A549 (cell line): Measurements from ENCODE around the gene TLCD3B. TPM values are rescaled to one million over a fixed set of nuclear protein-coding genes. Genes with fewer than 3 reads are reported as not detected.

Source experiments
- ATOH8 ChIP-seq: fragments of 250-450 bp; sonication (Bioruptor Pico); IDR thresholded peaks from 2 replicates; pipeline ENCODE4 v1.5.0; 2020; ENCODE audit warnings: low read depth, mild to moderate bottlenecking, moderate library complexity
- FOXS1 ChIP-seq: fragments of 250-450 bp; sonication (Bioruptor Pico); IDR thresholded peaks from 2 replicates; pipeline ENCODE4 v1.5.0; 2020; ENCODE audit warnings: mild to moderate bottlenecking, moderate library complexity
- HOXA7 ChIP-seq: fragments of 250-450 bp; sonication (Bioruptor Pico); IDR thresholded peaks from 2 replicates; pipeline ENCODE4 v1.5.0; 2020; ENCODE audit warnings: mild to moderate bottlenecking, moderate library complexity
- NPAS2 ChIP-seq: fragments of 250-450 bp; sonication (Bioruptor Pico); IDR thresholded peaks from 2 replicates; pipeline ENCODE4 v1.8.0; 2022; ENCODE audit warnings: mild to moderate bottlenecking, moderate library complexity, borderline replicate concordance
- RAD21 ChIP-seq, 2 experiments: fragments of >200 bp in 1 of 2; sonication (Bioruptor Twin) in 1 of 2; formaldehyde crosslinking in 1 of 2; IDR thresholded peaks in 1 of 2; conservative IDR thresholded peaks in 1 of 2; 2 replicates in 1 of 2; 3 replicates in 1 of 2; pipeline ENCODE4 v1.6.1; 2012 to 2018; ENCODE audit warnings: inconsistent platforms in 1 of 2
- RARB ChIP-seq: fragments of 250-450 bp; sonication (Bioruptor Pico); IDR thresholded peaks from 2 replicates; pipeline ENCODE4 v1.8.0; 2021; ENCODE audit warnings: mild to moderate bottlenecking, moderate library complexity
- REST ChIP-seq: fragments of 200-600 bp; sonication (generic); IDR thresholded peaks from 2 replicates; pipeline ENCODE4 v1.6.1; 2016; ENCODE audit warnings: antibody characterized with exemption, mild to moderate bottlenecking, moderate library complexity
- RNF2 ChIP-seq: fragments of 200-600 bp; sonication (generic); IDR thresholded peaks from 2 replicates; pipeline ENCODE4 v1.6.1; 2016; ENCODE audit warnings: low read depth, mild to moderate bottlenecking, antibody characterized with exemption, moderate library complexity, borderline replicate concordance
- SMC3 ChIP-seq: fragments of >200 bp; sonication (Bioruptor Twin); formaldehyde crosslinking; IDR thresholded peaks from 3 replicates; pipeline ENCODE4 v1.6.1; 2018; ENCODE audit warnings: inconsistent platforms
- TFCP2L1 ChIP-seq: fragments of 250-450 bp; sonication (Bioruptor Pico); IDR thresholded peaks from 2 replicates; pipeline ENCODE4 v1.5.0; 2021; ENCODE audit warnings: mild to moderate bottlenecking
- USF2 ChIP-seq: fragments of 450-650 bp; IDR thresholded peaks from 2 replicates; pipeline ENCODE4 v1.6.1; 2014; ENCODE audit warnings: antibody characterized with exemption
- ZFP36 ChIP-seq: fragments of 450-650 bp; IDR thresholded peaks from 2 replicates; pipeline ENCODE4 v1.6.1; 2014; ENCODE audit warnings: borderline replicate concordance; ENCODE audit not compliant: partially characterized antibody
- ZNF302 ChIP-seq: fragments of 250-450 bp; sonication (Bioruptor Pico); IDR thresholded peaks from 2 replicates; pipeline ENCODE4 v1.9.0; 2021; ENCODE audit warnings: inconsistent platforms, mild to moderate bottlenecking, moderate library complexity
- polyA plus RNA-seq, 4 experiments: library from polyadenylated mRNA; depleted of rRNA in 3 of 4; stranded (reverse); fragments of >200 nt; fragmentation: RNase III in 1 of 4; extraction: RNeasy Plus Mini Kit Qiagen cat#74134 plus additional on column Dnase treatment in 1 of 4; gene quantifications; 2 replicates in 3 of 4; 3 replicates in 1 of 4; pipeline ENCODE4 v1.2.3, GENCODE V29; 2011 to 2017
- TF ChIP-seq, protein P1 (sequence below): IDR thresholded peaks from 2 replicates; pipeline ENCODE4 v1.6.1; 2012
- TF ChIP-seq, protein P2 (sequence below): fragments of 150-350 bp; IDR thresholded peaks from 2 replicates; pipeline ENCODE4 v1.6.1; 2014; ENCODE audit warnings: low read depth, mild to moderate bottlenecking, low read length
- TF ChIP-seq, protein P3 (sequence below): fragments of >200 bp; sonication (Bioruptor Twin); formaldehyde crosslinking; IDR thresholded peaks from 3 replicates; pipeline ENCODE4 v1.5.1; 2016
- TF ChIP-seq, protein P4 (sequence below): IDR thresholded peaks from 2 replicates; pipeline ENCODE4 v1.6.1; 2012; ENCODE audit warnings: low read depth, borderline replicate concordance

TLCD3B gene
- polyA plus RNA-seq, 2 of the 4 experiments (the other 2 are of a cell fraction) = 0.30 to 0.68 TPM

DNA sequence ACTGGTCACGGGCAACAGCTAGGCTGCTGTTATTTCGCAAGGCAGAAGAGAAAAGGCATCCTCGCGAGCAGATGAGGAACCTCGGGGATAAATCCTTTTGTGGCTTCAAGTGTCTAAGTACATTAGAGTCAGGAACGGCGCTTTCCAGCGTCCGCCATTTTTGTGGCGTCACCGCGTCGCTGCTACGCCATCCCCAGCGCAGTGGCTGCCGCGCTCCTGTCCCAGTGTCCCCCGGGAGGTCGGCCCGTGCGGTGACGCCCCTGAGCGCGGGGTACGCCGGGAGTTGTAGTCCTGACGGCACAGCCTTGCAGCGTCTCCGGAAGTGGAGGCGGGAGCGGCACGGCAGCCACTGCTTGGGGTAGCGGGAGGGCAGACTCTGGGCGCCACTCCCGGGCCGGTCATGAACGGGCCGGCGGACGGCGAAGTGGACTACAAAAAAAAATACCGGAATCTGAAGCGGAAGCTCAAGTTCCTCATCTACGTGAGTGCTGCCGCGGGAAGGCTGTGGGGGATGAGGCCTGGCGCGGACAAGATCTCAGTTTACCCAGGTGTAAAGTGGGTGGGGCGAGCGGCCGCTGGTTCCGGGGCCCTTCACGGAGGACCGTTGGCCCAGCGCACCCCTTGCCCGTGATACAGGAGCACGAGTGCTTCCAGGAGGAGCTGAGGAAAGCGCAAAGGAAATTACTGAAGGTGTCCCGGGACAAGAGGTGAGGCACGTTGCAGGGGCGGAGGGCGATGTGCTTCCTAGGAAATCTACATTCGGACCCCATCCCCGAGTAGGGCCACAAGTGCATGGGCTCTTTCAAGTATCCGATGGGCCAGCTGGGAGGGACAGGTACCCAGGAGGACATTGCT is 34.9 kb downstream of the TLCD3B start, which contains the start of gene INO80E (continued):
- TF ChIP-seq RAD21 (conservative IDR thresholded peaks at IDR 0.05 in 1 of 2, IDR thresholded peaks at IDR 0.05 in 1 of 2) (no peak), ATOH8 (CRISPR knock-in tag) (0 out of 2 replicates have a peak, but pooled peaks have one; percentile 45), USF2 (no peak), TFCP2L1 (no peak), ZNF302 (CRISPR knock-in tag) (no peak), RNF2 (no peak), FOXS1 (CRISPR knock-in tag) (no peak), HOXA7 (CRISPR knock-in tag) (peak; percentile 63; the same call in 1 of the 2 replicates), SMC3 (no peak), REST (no peak), ZFP36 (no peak), RARB (CRISPR knock-in tag) (no peak; the same call in 1 of the 2 replicates), NPAS2 (CRISPR knock-in tag) (no peak)
- TF ChIP-seq, protein P1, sequence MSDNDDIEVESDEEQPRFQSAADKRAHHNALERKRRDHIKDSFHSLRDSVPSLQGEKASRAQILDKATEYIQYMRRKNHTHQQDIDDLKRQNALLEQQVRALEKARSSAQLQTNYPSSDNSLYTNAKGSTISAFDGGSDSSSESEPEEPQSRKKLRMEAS = no peak
- TF ChIP-seq, protein P2, sequence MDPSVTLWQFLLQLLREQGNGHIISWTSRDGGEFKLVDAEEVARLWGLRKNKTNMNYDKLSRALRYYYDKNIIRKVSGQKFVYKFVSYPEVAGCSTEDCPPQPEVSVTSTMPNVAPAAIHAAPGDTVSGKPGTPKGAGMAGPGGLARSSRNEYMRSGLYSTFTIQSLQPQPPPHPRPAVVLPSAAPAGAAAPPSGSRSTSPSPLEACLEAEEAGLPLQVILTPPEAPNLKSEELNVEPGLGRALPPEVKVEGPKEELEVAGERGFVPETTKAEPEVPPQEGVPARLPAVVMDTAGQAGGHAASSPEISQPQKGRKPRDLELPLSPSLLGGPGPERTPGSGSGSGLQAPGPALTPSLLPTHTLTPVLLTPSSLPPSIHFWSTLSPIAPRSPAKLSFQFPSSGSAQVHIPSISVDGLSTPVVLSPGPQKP = no peak
- TF ChIP-seq, protein P3, sequence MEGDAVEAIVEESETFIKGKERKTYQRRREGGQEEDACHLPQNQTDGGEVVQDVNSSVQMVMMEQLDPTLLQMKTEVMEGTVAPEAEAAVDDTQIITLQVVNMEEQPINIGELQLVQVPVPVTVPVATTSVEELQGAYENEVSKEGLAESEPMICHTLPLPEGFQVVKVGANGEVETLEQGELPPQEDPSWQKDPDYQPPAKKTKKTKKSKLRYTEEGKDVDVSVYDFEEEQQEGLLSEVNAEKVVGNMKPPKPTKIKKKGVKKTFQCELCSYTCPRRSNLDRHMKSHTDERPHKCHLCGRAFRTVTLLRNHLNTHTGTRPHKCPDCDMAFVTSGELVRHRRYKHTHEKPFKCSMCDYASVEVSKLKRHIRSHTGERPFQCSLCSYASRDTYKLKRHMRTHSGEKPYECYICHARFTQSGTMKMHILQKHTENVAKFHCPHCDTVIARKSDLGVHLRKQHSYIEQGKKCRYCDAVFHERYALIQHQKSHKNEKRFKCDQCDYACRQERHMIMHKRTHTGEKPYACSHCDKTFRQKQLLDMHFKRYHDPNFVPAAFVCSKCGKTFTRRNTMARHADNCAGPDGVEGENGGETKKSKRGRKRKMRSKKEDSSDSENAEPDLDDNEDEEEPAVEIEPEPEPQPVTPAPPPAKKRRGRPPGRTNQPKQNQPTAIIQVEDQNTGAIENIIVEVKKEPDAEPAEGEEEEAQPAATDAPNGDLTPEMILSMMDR = no peak
- TF ChIP-seq, protein P4, sequence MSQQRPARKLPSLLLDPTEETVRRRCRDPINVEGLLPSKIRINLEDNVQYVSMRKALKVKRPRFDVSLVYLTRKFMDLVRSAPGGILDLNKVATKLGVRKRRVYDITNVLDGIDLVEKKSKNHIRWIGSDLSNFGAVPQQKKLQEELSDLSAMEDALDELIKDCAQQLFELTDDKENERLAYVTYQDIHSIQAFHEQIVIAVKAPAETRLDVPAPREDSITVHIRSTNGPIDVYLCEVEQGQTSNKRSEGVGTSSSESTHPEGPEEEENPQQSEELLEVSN = no peak
